Stimulated activated CD4-positive, alpha-beta T cell treated with anti-CD3 and anti-CD28 coated beads, TNF-alpha, amount 100 ng/mL, for 4 hours (primary cell): ENCODE data around the gene TDRD9.

Experiments
- DNase-seq, 3 experiments: peaks; one replicate each; pipeline ENCODE4 v3.0.0-alpha.2; 2020; ENCODE audit warnings: low read depth in 3 of 3

The TDRD9 gene

DNA sequence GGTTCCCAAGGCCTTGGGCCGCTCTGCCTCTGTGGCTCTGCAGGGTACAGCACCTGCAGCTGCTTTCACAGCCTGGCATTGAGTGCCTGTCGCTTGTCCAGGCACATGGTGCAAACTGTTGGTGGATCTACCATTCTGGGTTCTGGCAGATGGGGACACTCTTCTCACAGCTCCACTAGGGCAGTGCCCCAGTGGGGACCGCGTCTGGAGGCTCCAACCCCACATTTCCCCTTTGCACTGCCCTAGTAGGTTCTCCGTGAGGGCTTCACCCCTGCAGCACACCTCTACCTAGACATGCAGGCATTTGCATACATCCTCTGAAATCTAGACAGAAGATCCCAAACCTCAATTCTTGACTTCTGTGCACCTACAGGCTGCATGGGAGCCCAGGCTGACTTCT, 138.0 kb downstream of the TDRD9 start:
- no peak for DNase-seq

DNA sequence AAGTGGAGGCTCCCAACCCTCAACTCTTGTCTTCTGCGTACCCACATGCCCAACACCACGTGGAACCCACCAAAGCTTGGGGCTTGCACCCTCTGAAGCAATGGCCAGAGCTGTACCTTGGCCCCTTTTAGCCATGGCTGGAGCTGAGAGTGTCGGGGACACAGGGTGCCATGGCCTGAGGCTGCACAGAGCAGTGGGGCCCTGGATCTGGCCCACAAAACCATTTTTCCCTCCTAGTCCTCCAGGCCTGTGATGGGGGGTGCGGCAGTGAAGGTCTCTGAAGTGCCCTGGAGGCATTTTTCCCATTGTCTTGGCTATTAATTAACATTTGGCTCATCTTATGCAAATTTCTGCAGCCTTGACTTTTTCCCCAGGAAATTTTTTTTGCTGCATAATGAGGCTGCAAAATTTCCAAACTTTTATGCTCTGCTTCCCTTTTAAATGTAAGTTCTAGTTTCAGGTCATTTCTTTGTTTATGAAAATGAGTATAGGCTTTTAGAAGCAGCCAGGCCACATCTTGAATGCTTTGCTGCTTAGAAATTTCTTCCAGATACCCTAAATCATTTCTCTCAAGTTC, 138.6 kb downstream of the TDRD9 start:
- DNase-seq: no peak

DNA sequence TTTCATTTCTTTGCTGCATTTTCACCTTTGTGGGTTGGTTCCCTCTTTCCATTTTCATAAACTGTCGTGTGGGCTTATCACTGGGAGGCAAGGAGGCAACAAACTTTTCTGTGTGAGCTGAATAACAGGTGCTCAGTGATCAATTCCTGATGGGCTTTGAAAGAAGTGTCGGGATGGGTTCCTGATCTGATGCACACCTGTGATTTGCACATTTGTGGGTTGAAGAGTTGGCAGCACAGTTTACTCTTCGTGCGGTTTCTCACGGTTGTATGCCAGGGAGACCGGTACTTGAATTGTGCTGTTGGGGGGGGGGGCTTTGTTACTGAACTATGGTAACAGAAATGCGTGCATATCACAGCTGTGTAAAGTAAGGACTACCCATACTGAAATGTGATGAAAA, 141.3 kb downstream of the TDRD9 start:
- DNase-seq: no peak

DNA sequence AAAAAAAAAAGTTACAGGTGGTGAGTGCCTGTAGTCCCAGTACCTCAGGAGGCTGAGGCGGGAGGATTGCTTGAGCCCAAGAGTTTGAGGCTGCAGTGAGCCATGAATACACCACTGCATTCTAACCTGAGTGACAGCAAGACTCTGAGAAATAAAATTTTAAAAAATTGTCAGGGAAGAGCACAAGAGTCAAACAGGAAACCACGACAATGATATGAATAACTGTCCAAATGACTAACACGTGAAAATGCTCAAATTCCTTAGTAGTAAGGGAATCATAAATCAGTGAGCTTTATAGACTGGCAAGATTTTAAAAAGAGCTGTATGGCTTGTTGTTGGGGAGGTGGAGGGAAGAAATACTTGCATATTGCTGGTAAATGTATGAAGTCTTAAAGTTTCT, 144.3 kb downstream of the TDRD9 start:
- DNase-seq: no peak

DNA sequence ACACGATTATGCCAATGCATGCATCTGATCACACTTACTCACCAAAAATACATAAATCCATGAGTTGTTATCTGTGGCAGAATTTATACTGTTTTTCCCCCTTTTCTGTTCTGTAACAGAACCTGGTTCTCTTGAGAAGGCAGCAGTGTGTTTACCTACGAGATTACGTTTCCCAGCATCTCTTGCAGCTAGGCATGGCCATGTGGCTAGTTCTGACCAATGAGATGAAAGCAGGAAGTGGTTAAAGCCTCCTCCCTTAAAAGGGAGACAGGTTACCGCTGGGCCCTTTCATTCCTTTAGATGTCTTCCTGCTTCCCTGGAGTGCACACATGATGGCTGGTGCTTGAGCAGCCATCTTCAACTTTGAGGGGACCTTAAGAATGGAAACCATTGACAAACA, 145.5 kb downstream of the TDRD9 start:
- no peak for DNase-seq

DNA sequence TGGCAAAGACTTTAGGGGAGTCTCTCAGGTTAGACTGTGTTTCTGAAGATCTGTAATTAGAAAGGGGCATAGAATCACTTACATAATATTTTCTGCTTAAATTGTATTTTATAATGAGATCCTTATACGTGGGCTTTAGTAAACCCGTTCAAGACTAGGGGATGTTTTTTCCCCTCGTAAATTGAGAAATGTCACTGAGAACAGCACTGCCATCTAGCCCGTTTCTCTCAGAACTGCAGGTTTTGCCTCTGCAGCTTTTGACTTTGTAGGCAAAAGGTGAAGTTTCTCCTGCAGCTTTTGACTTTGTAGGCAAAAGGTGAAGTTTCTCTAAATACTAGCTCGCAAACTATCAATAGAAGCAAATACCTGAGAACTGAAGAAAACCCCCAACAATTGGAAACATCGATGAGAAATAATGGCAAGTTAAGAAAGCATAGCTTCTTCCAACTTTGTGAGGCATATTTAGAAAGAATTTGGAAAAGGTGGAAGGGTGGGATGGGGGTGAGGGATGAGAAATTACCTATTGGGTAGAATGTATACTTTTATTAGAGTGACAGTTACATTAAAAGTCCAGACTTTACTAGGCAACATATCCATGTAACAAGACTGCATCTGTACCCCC, 147.4 kb downstream of the TDRD9 start:
- DNase-seq: no peak

DNA sequence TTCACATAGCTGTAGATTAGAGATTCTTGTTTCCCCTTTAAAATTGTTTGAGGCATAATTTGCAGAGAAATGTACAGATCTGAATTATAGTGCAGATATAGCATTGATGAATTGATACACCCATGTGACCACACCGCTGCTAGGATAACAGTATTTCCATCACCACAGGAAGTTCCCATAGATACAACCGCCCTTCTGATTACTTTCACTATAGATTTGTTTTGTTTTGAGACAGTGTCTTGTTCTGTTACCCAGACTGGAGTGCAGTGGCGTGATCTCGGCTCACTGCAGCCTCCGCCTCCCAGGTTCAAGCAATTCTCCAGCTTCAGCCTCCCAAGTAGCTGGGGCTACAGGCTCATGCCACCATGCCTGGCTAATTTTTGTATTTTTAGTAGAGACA, 148.5 kb downstream of the TDRD9 start:
- DNase-seq: no peak

DNA sequence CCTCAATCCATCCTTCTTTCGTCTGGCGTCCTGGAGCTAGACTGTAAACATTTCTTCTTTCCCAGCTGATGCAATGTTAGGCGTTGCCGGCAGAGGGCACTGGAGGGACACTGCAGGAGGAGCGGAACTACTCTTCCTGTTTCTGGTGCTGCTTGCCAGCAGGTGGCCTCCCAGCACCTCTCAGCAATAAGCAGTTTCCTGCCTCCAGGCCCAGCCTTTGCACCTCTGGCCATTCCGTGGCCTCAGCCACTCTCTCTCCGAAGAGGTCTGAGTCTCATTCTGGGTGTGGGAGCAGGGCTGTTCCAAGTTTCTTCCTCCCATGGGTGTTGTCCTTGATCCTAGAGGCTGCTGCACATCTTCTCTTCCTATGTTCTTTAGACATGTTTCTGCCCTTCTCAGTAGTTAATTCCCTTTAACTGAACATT, 149.8 kb downstream of the TDRD9 start:
- peak; percentile 62 to 70 (median 68) for DNase-seq

DNA sequence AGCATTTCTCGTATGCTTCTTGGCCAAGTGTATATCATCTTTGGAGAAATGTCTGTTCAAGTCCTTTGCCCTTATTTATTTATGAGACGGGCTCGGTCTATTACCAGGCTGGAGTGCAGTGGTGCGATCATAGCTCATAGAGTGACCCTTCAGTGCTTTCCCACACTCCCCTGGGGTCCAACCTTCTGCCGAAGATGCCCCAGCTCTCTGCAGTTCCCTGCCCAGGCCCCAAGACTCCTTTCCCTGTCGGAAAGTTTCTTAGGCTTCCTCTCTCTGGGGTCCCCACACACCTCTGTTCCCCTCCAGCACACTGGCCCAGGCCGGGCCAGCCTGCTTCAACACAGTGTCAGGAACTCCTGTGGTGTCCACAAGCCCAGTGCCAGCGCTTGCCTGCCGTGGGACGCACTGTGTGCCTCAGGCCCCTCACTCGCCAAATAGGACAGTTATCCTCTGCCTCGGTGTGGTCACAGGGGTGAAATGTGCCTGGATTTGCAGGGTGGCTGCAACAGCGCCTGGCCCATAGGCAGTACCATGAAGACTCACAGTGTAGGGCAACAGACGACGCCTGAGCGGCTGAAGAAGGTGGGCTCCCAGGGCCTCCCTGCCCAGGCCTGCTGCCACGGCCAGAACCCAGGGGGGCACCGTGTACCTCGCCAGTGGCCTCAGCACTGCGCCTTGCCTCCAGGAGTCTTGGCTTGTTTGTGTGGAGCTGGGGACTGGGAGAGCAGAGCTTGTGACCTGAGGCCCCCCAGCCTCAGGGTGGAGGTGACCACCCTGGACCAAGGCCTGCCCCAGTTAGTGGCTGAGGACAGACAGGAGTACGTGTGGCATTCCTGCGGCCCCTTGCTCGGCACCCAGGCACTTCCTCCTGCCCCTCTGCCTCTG, 152.4 kb downstream of the TDRD9 start:
- no peak for DNase-seq

DNA sequence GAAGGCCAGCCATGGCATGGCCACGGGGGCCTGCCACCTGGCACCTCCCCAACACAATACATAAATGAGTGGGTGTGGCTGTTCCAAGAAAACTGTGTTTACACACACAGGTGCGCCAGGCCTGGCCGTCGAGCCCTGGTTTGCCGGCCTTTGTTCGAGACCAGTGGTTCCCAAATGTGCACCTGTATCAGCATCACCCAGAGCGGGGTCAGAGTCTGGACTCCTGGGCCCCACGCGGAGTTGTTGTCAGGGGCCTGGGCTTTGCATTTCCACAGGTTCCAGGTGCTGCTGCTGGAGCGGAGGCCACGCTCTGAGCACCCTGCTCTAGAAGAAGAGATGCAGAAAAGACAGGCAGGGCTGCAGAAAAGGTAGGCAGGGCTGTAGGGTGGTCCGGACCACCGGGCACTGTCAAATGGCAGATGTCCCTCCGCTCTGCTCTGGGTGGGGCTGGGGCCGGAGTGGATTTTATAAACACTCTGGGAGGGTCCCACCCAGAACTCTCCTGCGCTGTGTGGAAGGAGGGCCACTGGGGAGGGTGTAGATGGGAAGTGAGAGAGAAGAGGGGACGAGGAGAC, 153.1 kb downstream of the TDRD9 start:
- DNase-seq: no peak

DNA sequence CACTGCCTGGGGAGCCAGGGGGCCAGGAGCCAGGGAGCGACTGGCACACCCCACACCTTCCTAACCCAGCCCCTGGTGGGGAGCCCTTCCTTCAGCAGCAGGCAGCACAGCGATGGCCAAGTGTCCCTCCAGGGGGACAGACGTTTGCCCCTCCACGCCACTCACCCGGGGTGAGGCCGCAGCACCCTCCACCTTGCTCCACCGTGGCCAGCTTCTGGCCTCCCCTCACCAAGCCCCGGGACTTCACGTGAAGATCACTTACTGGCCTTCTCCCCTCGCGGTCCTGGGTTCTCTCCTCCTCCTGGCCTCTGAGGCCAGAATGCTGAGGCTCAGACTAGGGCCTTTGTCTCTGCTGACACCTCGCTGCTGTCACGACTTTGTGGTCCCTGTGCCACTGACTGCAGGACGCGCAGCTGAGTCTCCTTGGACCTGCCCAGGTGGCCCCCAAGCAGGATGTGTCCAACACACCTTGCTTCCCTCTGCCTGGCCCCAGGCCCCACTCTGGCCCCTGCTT, 153.8 kb downstream of the TDRD9 start:
- no peak for DNase-seq

DNA sequence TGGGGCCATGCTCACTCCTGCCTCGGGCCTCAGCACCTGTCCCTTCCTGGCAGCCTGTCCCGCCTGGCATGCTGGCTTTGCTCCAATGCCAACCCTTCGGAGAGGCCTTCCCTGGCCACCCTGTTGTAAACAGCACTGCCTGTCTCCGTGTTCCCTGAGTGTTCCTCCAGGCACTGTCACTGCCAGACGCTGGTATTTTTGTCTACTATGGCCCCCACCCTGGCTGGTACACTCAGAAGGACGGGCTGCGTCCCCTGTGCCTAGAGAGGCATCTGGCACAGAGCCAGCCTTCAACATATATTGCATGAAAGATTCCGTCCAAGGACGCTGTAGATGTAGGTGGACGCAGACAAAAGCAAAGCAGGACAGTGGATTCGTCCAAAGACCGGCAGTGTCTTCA, 154.6 kb downstream of the TDRD9 start:
- DNase-seq: no peak

DNA sequence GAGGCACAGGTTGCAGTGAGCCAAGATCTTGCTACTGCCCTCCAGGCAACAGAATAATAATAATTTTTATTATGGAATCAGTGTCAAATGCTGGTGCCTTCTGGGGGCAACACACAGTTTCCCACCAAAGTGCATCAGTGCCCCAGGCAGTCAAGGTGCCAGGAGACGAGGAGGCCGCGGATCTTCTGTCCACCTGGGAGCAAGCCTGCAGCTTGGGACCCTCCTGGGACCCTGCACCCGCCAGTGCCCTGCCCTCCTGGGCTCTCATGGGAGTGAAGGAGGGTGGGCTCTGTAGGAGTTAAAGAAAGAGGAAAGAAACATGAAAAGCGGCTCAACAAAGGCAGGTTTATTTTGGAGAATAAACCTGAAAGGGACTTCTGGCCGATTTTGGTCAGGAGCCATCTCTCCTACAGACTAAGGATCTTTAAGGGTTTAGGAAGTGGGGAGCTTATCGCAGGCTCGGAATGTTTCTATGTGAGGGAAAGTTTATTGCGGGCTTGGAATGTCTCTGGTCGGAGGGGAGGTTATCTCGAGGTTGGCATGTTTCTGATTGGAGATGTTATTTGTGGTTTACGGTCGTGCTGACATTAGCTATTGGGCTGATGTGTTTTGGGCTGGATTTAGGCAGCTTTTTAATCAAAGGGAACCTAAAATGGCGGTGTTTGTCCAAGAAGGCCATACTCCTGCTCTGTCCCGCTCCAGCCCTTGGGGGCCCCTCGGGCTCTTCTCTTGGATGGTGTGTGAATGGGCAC, 156.2 kb downstream of the TDRD9 start:
- DNase-seq: no peak

DNA sequence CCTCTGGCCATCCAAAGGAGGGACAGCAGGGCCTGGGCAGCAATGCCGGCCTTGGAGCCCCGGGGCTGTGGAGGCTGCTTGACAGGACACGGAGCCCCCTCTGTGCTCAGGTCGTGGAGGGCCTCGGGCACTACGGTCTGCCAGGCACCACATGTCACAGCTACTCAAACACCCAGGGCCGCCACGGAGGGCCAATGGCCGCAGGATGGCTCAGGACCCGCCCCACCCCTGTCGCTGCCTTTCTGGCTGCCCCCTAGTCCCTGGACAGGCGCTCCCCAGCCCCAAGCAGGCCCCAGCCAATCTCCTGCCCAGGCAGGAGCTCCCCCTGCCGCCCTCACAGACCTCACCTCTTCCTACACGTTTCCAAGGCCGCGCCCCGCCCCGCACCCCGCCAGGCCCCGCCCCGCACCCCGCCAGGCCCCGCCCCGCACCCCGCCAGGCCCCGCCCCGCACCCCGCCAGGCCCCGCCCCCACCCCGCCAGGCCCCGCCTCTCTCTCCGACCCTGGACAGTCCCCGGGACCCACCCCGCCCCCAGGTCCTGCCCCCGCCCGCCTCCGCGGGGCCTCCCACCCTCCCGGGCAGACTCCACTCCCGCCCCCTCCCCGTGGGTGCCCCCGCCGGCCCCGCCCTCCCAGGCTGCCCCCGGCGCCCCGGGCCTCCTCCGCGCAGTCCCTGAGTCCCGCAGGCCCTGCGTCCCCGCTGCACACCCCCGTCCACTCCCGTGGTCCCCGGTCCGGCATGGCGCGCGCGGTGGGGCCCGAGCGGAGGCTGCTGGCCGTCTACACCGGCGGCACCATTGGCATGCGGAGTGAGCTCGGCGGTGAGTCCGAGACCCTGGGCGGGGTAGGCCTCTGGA, 157.0 kb downstream of the TDRD9 start, which contains the start of gene ASPG:
Gene ASPG (plus strand): TSS at position 669 of the 857 bp plus-strand sequence. CDS start 71 bp downstream, at position 740.
- peak in 1 of 3 experiments; percentile 11 for DNase-seq

DNA sequence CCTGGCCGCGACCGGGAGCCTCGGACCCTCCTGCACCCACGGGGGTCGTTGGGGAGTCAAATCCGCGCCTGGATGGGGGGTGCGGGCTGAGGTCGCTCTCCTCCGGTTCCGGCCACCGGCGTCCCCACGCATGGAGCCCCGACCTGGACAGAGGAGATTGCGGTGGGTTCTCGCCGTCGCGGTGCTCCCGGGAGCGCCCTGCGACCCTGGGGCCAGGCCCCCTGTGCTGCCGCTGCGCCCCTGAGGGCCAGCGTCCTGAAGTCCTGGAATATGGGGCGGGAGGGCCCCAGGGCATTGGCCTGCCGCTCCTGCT, 157.6 kb downstream of the TDRD9 start:
- no peak for DNase-seq

DNA sequence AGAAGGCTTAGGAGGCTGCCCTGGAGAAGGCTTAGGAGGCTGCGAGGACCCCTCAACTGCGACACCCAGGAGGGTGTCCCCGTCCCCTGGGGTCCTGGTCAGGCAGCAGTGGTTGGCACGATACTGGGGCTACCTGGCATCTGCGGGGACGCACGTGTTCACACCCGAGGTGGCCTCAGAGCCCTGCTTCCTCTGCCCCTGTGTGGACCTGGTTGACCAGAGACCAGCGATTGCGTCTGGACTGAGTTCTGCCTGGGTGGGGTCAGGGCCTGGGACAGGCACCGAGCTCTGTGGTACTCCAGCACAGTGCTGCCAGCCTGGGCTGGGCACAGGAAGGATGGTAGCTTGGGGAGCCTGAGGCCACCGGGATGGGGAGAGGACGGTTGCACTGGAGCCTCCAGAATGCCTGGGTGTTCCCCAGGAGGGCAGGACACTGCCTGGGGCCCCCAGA, 158.0 kb downstream of the TDRD9 start:
- no peak for DNase-seq

DNA sequence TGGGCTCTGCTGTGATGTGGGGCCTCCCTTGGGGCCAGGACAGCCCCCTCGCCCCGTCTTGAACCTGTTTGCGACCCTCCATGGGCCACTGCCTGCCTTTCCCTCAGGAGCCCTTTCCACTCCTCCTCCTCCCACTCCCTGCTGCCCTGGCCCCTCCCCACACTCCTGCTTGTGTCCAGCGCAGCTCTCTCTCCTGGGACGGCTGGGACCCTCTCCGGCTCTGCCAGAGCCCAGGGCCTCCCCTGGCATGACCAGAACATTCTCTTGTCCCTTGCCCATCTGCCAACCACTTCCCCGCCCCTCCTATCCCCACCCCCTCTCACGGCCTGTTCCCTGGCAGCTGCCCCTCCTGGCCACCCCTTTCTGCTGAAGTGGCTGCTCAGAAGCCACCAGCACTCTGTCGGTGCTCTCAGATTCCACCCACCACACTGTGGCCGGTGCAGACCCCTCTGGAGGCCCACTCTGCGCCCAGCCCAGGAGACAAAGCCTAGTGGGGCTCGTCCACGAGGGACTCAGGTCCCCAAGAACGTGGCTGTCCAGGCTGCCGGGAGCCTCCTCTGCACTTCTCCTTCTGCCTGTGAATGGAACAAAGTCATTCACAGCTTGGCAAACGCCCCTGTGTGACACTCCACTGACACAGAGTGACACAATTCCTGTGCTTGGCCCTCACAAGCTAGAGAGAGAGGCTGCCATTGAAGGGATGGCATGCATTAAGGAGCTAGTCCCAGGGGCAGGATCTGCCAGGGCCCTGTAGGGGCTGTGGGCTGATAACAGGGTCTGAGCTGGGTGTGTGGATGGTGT, 158.6 kb downstream of the TDRD9 start:
- no peak for DNase-seq

DNA sequence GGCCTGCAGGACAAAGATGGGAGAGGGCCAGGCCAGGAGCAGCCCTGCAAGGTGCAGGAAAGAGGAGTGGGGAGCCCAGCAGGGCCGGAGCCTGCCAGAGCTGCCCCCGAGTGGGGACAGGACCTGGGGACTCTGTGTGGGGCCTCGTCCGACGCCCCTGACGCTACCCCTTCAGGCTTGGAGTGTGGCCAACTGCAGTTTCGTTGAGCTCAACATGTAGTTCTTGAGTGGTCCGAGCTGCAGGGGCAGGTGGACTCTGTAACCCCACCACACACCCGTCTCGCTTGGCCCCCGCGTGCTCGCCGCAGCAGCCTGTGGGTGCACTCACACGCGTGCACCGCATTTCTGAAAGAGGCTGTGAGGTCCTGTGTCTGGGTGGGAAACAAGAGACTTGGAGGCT, 159.2 kb downstream of the TDRD9 start:
- DNase-seq: no peak

DNA sequence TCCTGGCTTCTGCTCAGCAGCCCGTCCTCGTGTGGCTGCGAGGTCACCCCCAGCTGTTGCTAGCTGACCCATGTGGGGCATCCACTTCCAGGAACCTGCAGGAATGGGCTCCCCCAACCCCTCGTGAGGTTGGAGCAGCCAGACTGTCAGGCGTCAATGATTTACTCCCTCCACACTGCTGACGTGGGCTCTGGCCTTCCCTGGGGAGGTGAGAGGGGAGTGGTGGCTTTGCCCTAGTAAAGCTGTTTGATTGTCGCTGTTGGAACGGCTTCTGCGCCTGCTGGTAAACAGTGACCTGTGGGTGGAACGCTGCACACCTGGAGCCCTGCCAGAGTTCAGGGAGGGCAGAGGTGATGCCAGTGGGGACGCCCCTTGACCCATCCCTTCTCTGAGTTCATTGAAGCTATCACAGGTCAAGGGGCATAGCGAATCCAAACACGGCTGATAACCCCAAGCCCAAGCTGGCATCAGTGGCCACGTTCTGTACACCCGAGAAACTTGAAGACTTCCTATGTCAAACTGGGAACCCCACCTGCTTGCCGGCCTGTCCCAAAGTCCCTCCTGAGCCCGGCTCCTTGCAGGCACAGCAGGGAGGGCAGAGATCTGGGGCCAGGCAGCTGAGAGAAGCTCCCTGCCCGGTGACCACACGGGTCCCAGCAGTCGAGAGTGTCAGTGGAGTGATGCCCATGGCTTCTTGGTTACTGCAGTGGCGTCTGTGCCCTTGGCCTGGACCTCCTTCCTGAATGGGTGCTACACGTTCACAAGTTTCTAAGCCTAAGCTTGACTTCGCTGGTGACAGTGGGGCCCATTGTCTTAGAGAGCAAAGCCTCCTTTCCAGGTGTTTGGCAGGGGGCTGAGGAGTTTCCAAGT, 160.0 kb downstream of the TDRD9 start:
- DNase-seq: no peak
